GM21737 (cell line): ENCODE data around the gene USP47.

Source experiments
- ATAC-seq: cut with Tn5 transposase; IDR thresholded peaks from one replicate; pipeline ENCODE4 v1.9.1; 2021; ENCODE audit warnings: mild to moderate bottlenecking, moderate library complexity; ENCODE audit not compliant: unreplicated experiment

The USP47 gene

DNA sequence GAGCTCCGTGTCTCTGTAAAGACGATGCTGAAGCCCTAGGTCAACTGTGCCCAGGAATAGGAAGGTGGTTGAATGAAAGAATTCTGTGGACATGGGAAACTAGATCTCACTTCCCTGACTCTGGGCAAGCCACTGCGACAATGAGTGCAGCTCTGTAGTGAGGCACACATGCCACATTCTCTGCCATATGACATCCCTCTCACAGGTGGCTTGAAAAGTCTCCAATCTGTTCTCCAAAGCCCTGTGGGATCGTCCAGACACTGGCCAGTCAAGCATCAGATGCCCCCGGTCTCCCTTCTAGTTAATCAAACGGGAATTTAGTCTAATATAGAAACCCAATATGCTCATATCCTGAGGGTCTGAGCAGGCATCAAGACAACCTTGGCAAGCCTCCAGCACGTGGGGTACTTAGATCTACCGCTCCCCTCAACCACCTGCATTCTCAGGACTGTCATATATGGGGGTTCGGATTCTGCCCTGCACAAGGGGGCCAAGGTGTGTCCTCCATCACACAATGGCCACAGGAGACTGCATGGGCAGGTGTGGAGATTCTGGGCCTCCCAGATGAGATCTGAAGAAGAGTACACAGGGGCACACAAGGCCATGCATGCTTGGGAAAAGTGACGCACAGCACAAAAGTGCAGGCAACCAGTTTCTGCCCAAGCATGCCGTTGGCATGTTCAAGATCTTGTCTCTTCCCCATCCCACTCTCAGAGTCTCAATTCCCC lies 154.7 kb downstream of the USP47 start:
- no peak for ATAC-seq

DNA sequence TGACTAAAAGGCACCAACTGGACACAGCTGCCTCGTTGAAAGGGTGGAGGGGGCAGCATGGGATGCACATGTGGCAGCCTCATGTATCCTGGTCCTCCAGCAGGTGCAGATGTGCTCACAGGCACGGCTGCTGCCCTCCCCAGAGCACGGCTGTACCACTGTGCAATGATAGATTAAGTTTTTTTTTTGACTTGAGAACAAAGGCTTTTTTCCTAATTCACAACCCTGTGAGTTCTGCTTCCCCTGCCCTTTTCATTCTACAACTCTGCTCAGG lies 155.2 kb downstream of the USP47 start:
- ATAC-seq: no peak

DNA sequence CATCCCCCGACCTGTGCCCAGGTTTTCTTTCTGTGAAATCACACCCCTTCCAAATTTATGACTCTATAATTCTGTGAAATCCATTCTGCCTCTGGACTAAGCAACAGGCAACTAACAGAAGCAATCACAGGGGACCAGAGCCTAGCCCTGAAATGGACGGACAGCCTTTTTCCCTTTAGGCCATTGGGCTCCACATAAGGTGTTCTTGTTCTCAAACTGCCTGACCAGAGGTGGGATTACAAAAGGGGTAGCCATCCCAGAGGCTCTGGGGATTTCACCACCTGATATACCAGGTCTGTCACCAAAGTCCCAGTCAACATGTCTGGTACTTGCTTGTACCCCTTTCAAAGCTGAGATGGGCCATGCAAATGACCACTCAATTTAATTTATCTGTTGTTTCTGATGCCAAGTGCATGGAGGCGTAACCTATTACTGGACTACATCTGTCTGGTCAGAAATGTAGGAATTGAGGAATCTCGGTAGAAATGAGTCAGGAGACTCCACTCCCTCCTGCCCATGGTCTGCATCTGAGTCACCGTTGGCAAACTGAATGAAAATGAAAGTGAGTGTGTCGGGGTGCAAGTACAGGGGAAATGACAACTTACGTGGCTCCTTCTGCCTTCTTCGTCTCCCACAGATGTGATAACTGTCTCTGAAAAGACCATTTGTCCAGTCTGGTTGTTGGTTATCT lies 156.5 kb downstream of the USP47 start:
- no peak for ATAC-seq

DNA sequence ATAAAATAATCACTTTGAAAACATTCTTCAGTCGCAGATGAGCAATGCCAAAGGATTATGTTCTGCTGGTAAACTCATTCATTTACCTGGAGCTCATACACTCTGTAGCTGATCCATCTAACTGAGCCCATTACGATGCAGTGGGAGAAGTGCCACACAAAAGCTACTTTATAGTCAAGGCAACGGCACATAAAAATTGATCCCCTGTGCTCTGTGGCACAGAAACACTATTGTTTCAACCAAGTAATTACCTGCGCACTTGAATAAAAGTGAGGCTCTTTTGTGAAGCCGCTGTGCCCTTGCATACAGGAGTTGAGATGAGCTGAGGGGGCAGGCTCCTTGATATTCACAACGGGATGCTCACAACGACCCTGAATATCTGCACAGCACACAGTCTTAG lies 159.4 kb downstream of the USP47 start:
- ATAC-seq: no peak

DNA sequence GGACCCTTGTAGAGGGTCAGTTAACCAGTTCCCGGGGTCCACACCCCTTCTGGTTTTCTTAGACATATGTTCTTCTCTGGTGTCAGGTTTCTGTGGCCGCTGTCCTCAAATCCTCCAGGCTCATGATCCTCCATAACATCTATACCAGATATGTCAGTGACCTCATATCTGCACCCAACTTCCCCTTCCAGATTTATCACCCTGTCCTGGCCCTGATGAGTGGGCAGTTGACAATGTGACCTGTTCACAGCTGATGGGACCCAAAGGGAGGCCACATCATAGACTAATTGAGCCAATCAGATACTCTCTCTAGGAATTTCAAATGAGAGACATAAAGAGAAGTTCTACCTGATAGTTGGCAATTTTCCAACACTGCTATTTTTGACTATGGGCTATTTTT lies 161.6 kb downstream of the USP47 start:
- ATAC-seq: no peak

DNA sequence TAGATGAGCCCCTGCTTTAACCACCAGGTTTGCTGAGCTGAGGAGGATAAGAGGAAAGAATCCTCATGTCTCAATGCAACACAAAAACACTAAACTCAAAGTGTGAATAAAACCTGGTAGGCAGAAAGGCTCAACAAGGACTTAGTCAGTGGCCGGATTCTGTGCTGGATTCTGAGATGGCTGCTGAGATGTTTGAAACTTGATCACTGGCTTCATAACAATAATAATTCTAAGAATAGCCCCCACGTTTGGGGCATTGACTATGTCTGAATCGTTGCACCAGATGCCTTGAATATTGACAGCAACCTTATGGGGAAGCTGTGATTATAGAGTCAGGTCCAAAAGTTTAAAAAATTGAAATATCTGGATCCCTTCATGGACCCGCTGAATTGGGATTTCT lies 162.0 kb downstream of the USP47 start:
- ATAC-seq: no peak

DNA sequence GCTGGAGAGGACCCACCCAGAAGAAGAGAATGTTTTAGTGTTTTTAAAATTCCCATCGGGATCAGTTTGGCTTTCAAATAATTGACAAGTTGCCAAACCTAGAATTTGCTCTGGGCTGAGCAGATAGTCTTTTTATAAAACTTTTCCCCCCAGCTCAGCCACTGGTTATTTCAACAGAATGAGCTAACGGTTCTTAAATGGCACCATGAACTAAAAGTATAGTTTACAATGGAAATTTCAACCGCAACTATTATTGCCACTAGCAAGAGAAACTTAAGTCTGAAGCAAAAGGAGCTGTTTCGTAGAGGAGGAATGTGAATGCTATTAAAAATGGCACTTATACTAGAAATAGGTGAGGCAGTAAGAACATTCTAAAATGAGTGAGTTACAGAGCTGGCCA lies 163.3 kb downstream of the USP47 start:
- ATAC-seq: no peak

DNA sequence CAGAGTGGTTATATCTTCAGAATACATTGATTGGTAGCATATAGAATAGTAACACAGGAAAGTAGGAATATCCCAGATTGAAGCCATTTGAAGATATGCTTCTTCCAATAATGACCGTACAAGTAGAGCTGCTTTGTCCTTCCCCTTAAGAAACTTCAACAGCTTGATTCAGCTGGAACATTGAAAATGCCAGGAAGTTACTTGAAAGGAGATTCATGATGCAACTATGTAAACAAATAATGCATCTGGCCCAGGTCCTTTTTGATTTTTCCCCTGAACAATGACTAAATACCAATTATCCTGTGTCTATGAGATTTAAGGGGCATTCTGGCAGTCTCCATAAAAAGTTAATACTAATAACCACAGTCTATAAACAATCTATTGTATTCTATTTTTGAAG lies 163.7 kb downstream of the USP47 start:
- ATAC-seq: no peak

DNA sequence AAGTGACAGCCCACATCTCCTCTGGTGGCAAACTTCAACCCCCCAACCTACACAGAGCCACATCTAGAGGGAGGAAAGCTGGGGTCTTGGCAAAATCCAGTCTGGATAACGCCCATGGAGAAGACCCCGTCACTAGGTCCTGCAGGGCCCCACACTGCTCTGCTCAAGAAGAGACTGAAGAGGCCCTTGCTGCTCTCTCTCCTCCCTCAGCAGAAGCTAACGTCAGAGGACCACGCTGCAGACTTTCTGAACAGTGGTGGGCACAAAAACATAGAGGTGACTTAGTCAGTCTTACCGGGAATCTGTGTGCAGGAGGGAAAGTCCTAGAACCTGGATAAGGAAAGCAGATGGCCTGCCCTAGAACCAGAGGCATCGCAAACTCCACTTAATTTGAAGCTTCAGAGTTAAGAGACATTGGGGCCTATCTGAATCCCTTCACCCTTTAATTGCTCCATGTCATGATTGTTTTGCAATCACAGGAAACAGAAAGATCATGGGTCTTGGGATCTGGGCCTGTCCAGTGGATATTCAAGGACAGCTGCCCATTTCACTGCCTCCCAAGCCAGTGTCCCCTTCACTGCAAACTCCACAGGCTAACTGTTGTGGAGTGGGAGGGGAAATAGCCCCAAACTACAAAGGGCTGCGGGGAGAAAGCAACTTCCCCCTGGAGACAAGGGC lies 164.9 kb downstream of the USP47 start:
- ATAC-seq: no peak

DNA sequence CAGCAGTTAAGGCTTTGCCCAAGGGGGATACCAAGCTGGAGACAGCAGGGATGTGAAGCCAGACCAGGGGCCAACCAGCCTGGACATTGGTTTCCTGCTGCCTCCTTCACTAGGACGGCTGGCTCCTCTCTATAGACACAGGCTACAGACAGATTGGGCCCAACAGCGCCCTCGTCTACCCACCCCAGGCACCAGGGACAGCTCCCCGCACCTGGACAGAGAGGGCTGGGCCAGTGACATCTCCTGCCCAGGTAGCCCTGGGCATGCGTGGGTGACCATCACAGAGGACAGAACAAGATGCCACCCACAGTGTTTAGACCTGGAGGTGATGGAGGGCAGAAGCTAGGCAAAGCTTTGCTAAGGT lies 165.4 kb downstream of the USP47 start:
- ATAC-seq: no peak

DNA sequence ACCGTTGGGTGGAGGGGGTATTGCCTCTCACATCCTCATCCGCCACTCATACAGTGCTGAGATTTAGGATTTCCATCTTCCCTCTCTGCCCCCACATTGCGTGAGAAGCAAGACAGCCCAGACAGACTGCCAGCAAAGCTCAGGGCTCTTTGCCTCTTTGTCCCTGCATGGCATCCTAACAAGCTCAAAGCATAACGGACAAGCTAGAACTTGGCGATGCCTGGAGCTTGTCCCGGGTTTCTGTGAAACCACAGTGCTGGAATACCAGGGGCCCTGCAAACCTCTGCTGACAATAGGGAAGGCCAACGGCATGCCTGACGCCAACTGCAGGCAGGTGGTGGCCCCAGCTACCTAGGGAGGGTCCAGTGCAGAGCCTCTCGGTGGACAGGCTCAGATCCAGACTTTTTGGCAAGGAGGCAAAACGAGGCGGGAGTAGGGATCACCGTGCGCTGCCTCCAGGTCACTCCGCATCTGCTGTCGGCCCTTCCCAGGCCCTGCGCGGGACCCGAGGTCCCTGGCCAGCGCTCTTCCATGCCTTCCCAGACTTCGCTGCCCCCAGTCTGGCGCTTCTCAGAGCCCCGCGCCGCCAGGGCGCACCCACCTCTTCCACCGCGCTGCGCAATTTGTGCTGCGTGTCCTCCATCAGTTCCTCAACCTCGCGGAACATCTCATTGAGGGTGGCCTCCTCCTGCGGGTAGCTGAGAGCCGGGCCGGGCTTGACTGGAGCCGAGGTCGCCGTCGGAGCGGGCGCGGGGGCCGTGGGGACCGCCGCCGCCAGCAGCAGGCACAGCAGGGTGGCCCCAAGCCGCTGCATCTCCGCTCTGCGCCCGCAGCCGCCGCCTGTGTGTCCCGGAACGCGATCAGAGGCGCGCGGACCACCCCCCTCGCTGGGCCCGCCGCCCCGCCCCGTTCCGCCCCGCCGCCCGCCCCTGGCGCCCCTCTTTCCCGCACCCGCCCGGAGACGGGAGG lies 166.3 kb downstream of the USP47 start, which contains the start of gene DKK3:
Gene DKK3, minus strand, starts transcription at position 858 of the 969 bp plus-strand sequence. Its CDS starts 44 bp downstream, at position 814.
- ATAC-seq: no peak
